Type B pancreatic cell (in vitro differentiated cells): ENCODE results near the gene TAT. TPM values are rescaled to one million over a fixed set of nuclear protein-coding genes. Genes with fewer than 3 reads are reported as not detected.
"Not testable (repeated sequence)": the region's sequence is repeated elsewhere in the genome, so short reads cannot be mapped to it uniquely, and the experiment has no call there.

Source experiments
- DNase-seq: peaks from one replicate; pipeline ENCODE4 v3.0.0; 2021; ENCODE audit warnings: mixed read lengths; ENCODE audit not compliant: unreplicated experiment; ENCODE audit errors: extremely low spot score
- H3K27ac Mint-ChIP-seq: 2 replicates; pipeline ENCODE4 v1.8.0; 2021; ENCODE audit warnings: mild to moderate bottlenecking, mixed read lengths
- H3K27me3 Mint-ChIP-seq: 2 replicates; pipeline ENCODE4 v1.8.0; 2021; ENCODE audit warnings: mixed read lengths
- H3K36me3 Mint-ChIP-seq: 2 replicates; pipeline ENCODE4 v1.8.0; 2021; ENCODE audit warnings: mixed read lengths
- H3K4me1 Mint-ChIP-seq: one replicate; pipeline ENCODE4 v1.8.0; 2021; ENCODE audit warnings: mixed read lengths; ENCODE audit not compliant: unreplicated experiment
- H3K4me3 Mint-ChIP-seq: 2 replicates; pipeline ENCODE4 v1.8.0; 2021; ENCODE audit warnings: mild to moderate bottlenecking, mixed read lengths
- H3K9me3 Mint-ChIP-seq: 2 replicates; pipeline ENCODE4 v1.8.0; 2021; ENCODE audit warnings: mixed read lengths
- total RNA-seq: library from RNA; stranded (reverse); gene quantifications from 2 replicates; pipeline ENCODE4 v1.2.1, GENCODE V29; 2021; ENCODE audit warnings: low replicate concordance
- TF ChIP-seq, protein P1 (sequence below): fragments of 200-600 bp; sonication (generic); conservative IDR thresholded peaks from 2 replicates; pipeline ENCODE4 v1.5.0; 2021; ENCODE audit warnings: antibody characterized with exemption, mild to moderate bottlenecking

The TAT gene
- total RNA-seq, 1 donor from 2014 or later, result not detected

DNA sequence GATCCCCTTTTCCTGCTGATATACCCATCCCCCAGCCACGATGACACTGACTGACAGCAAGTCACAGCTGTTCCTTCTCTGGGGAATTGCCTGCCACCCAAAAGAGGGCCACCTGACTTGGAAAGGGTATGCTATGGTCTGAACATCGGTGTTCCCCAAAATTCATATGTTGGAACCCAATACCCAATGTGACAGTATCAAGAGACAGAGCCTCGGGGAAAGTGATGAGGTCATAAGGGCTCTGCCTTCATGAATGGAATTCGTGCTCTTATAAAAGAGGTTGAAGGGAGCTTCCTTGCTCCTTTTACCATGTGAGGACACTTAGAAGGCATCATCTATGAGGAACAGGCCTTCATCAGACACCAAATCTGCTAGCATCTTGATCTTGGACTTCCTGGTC is 41.5 kb upstream of the TAT start:
- TF ChIP-seq, protein P1, sequence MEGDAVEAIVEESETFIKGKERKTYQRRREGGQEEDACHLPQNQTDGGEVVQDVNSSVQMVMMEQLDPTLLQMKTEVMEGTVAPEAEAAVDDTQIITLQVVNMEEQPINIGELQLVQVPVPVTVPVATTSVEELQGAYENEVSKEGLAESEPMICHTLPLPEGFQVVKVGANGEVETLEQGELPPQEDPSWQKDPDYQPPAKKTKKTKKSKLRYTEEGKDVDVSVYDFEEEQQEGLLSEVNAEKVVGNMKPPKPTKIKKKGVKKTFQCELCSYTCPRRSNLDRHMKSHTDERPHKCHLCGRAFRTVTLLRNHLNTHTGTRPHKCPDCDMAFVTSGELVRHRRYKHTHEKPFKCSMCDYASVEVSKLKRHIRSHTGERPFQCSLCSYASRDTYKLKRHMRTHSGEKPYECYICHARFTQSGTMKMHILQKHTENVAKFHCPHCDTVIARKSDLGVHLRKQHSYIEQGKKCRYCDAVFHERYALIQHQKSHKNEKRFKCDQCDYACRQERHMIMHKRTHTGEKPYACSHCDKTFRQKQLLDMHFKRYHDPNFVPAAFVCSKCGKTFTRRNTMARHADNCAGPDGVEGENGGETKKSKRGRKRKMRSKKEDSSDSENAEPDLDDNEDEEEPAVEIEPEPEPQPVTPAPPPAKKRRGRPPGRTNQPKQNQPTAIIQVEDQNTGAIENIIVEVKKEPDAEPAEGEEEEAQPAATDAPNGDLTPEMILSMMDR, result no peak
- Mint-ChIP-seq H3K4me3 (no peak overlapping the region), H3K27me3 (peaks cover 12% of the 10 kb centered on the region), H3K27ac (no peak overlapping the region), H3K36me3 (no peaks in the 10 kb centered on the region), H3K4me1 (no peaks in the 10 kb centered on the region), H3K9me3 (peaks cover 4% of the 10 kb centered on the region)
- DNase-seq, result no peak

DNA sequence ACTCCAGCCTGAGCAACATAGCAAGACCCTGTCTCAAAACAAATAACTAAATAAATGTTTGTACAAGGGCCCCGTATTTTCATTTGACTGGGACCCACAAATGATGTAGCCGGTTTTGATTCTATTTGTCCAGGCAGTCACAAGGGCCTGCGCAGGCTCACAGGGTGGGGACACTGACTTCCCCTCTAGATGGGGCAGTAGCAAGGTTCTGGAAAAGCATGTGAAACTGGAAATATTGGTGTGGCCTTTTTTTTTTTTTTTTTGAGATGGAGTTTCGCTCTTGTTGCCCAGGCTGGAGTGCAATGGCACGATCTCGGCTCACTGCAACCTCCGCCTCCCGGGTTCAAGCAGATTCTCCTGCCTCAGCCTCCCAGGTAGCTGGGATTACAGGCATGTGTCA is 38.1 kb upstream of the TAT start:
- H3K27ac Mint-ChIP-seq, H3K9me3 Mint-ChIP-seq, H3K4me3 Mint-ChIP-seq, H3K36me3 Mint-ChIP-seq, H3K4me1 Mint-ChIP-seq, DNase-seq: not testable (repeated sequence)
- peaks cover 12% of the 10 kb centered on the region for H3K27me3 Mint-ChIP-seq

DNA sequence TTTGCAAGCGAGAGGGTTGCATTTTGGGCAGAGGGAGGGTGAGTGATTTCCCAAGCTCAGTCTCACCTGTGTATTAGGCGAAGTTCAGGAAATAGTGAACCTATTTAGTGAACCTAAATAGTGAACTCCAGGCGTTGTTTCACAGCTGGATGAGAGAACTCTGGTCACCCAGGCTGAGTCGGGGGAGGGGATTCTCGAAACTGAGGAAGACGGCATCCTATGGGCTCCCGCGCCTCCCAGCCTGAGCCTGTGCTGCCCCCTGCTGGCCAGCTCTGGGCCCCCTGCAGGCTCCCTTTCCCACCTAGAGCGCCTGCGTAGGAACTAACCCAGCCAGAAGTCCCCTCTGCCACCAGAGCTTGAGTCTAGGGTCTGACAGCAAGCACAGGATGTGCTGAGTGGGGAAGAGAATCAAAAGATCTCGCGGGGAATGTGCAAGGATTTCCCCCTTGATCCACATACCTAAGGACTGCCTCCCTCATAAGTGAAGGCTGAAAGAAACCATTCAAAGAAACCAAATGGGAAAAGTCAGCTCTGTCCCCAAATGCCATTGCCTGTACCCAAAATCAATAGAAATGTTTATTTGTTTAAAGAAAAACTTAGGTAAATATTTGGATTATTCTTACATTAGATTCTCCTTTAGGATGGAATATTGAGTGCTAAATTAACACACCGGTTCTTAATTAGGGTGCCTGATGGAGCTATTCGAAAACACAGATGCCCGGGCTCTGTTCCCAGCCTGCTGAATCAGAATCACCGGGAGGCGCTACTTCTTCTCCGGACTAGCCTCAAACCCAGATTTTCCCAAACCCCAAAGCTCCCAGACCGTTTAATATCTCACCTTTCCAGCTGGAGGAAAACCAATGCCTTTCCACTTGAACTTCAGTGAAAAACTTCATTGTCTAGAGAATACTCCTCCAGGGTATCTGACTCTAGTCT is 34.3 kb upstream of the TAT start:
- Mint-ChIP-seq H3K4me3 (peak overlapping the region; percentile 58), H3K36me3 (no peaks in the 10 kb centered on the region), H3K27me3 (peaks cover 12% of the 10 kb centered on the region), H3K4me1 (no peaks in the 10 kb centered on the region), H3K9me3 (no peaks in the 10 kb centered on the region), H3K27ac (no peak overlapping the region)
- TF ChIP-seq, protein P1, result peak; percentile 98
- peak; percentile 85 for DNase-seq

DNA sequence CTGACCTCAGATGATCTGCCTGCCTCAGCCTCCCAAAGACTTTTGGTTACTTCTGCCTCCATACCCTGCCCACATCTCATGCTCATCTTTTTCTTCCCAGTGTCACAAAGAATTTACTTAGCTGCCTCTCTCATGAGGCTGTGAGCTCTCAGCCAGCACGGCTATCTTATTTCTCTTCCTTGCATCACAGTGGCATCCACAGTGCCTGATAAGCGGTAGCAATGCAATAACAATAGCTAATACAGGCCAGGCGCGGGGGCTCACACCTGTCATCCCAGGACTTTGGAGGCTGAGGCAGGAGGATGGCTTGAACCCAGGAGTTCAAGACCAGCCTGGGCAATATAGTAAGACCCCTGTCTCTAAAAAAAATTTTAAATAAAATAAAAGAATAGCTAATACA is 33.6 kb upstream of the TAT start:
- H3K36me3 Mint-ChIP-seq, result no peaks in the 10 kb centered on the region
- TF ChIP-seq, protein P1, result no peak
- H3K4me1 Mint-ChIP-seq, result no peaks in the 10 kb centered on the region
- no peak for DNase-seq
- H3K9me3 Mint-ChIP-seq, result no peaks in the 10 kb centered on the region
- H3K4me3 Mint-ChIP-seq, result no peak overlapping the region
- peaks cover 12% of the 10 kb centered on the region for H3K27me3 Mint-ChIP-seq
- H3K27ac Mint-ChIP-seq, result peak overlapping the region; percentile 21

DNA sequence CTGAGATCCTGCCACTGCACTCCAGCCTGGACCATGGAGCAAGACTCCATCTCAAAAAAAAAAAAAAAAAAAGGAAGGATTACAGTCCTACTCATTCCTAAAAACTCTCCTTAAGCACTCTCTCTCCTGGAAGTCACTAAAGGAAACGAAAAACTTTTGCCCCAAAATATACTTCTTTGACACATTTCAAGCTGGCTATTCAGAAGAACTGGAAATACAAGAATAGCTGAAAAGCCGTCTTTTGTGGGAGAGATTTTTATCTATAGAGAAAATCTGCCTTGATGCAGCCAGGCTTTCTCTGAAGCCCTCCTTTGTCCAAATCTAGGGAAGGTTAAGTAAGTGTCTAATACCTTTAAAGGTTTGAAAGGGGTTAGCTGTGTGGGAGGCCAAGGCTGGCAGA is 32.2 kb upstream of the TAT start:
- Mint-ChIP-seq H3K27ac (peak overlapping the region; percentile 53), H3K9me3 (no peaks in the 10 kb centered on the region), H3K4me1 (no peaks in the 10 kb centered on the region), H3K27me3 (peaks cover 12% of the 10 kb centered on the region), H3K4me3 (no peak overlapping the region), H3K36me3 (no peaks in the 10 kb centered on the region)
- DNase-seq, result no peak
- TF ChIP-seq, protein P1, result no peak

DNA sequence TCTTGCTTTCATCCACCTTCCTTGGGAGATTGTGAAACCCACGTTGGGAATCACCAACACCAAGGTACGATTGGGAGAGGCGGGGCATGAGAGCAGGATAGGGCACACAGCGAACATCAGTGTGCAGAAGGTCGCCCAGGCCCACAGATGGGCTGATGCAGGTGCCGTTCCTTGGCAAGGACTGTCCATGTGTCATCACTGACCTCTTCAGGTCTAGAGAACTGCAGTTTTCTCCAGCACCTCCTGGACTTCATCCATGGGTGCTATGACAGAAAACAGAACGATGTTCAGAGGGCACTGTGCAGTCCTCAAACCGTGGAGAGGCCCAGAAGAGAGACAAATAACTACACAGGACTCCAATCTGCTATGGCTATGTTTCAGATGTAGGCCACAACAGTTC is 23.9 kb upstream of the TAT start:
- H3K27me3 Mint-ChIP-seq, result peaks cover 27% of the 10 kb centered on the region
- no peak for DNase-seq
- no peak overlapping the region for H3K27ac Mint-ChIP-seq
- H3K9me3 Mint-ChIP-seq, result no peaks in the 10 kb centered on the region
- H3K4me1 Mint-ChIP-seq, result no peaks in the 10 kb centered on the region
- no peaks in the 10 kb centered on the region for H3K36me3 Mint-ChIP-seq
- no peak overlapping the region for H3K4me3 Mint-ChIP-seq
- TF ChIP-seq, protein P1, result no peak

DNA sequence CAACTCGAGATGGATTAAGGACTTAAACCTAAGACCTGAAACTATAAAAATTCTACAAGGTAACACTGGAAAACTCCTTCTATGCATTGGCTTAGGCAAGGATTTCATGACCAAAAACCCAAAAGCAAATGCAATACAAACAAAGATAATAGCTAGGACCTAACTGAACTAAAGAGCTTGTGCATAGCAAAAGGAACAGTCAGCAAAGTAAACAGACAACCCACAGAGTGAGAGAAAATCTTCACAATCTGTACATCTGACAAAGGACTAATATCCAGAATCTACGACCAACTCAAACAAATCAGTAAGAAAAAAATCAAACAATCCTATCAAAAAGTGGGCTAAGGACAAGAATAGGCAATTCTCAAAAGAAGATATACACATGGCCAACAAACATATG is 21.5 kb upstream of the TAT start:
- peaks cover 33% of the 10 kb centered on the region for H3K27me3 Mint-ChIP-seq
- H3K4me1 Mint-ChIP-seq, H3K4me3 Mint-ChIP-seq, H3K36me3 Mint-ChIP-seq, H3K9me3 Mint-ChIP-seq, DNase-seq, H3K27ac Mint-ChIP-seq: not testable (repeated sequence)

DNA sequence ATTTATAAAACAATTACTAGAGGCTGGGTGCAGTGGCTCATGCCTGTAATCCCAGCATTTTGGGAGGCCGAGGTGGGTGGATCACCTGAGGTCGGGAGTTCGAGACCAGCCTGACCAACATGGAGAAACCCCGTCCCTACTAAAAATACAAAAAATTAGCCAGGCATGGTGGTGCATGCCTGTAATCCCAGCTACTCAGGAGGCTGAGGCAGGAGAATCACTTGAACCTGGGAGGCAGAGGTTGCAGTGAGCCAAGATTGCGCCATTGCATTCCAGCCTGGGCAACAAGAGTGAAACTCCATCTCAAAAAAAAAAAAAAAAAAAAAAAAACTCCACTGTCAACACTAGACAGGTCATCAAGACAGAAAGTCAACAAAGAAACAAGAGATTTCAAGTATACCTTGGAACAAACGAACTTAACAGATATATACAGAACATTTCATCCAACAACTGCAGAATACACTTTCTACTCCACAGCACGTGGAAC is 18.5 kb upstream of the TAT start:
- not testable (repeated sequence) for H3K4me3 Mint-ChIP-seq, H3K36me3 Mint-ChIP-seq, DNase-seq, H3K4me1 Mint-ChIP-seq, H3K9me3 Mint-ChIP-seq, H3K27ac Mint-ChIP-seq
- peaks cover 43% of the 10 kb centered on the region for H3K27me3 Mint-ChIP-seq
